Left lung (tissue), 10 donors: ENCODE results near the gene ENTPD1. TPM values are rescaled to one million over a fixed set of nuclear protein-coding genes. Genes with fewer than 3 reads are reported as not detected.
A peak's percentile ranks its signal among the peaks of the same experiment; 100 is the strongest.

Experiments used
- ATAC-seq: fragments of 200-7000 bp; cut with Tn5 transposase; one replicate; pipeline ENCODE4 v1.9.1; 2020; ENCODE audit warnings: moderate library complexity
- DNase-seq, 4 donors: peaks; one replicate each; pipeline ENCODE4 v3.0.0-alpha.2; 2013 to 2020
- H3K27ac ChIP-seq, 2 donors: fragments of 200-600 bp; sonication (generic) in 1 of 2; one replicate each; pipeline versions ENCODE4 v1.5.0 to v1.8.0; 2020 to 2021
- H3K27me3 ChIP-seq, 2 donors: fragments of 200-600 bp; sonication (generic) in 1 of 2; one replicate each; pipeline versions ENCODE4 v1.5.0 to v1.8.0; 2020 to 2021
- H3K36me3 ChIP-seq, 2 donors: fragments of 200-600 bp; sonication (generic) in 1 of 2; one replicate each; pipeline versions ENCODE4 v1.5.0 to v1.8.0; 2020 to 2021
- H3K4me1 ChIP-seq, 2 donors: fragments of 200-600 bp; one replicate each; pipeline ENCODE4 v1.8.0; 2021
- H3K4me3 ChIP-seq, 2 donors: fragments of 200-600 bp; sonication (generic) in 1 of 2; one replicate each; pipeline versions ENCODE4 v1.5.0 to v1.8.0; 2020 to 2021; ENCODE audit warnings: mild to moderate bottlenecking in 1 of 2
- H3K9me3 ChIP-seq, 2 donors: fragments of 200-600 bp; sonication (generic) in 1 of 2; one replicate each; pipeline versions ENCODE4 v1.5.0 to v1.8.0; 2020 to 2021
- CTCF ChIP-seq, 2 donors: fragments of 200-600 bp; sonication (generic) in 1 of 2; IDR thresholded peaks; one replicate each; pipeline versions ENCODE4 v1.5.0 to v1.8.0; 2021; ENCODE audit warnings: antibody characterized with exemption in 2 of 2
- intact Hi-C, 2 donors: fragments of 100-400 bp; cut with DNase I; formaldehyde crosslinking; loops; one replicate each; pipeline versions ENCODE4 v1.11.2 to v1.14.2; 2022
- polyA plus RNA-seq, 6 donors: library from polyadenylated mRNA; unstranded; fragments of 120-200 nt; gene quantifications; one replicate each; pipeline ENCODE4 v1.2.1, GENCODE V29; 2013; ENCODE audit not compliant: insufficient read length in 6 of 6
- total RNA-seq, 2 donors: library from RNA; stranded (reverse); fragmentation: NEBNext Ultra II Directional; extraction: Animal tissue kit (Norgen Biotek cat#: 25700); gene quantifications; one replicate each; pipeline ENCODE4 v1.2.1, GENCODE V29; 2021
- donor health status: DM: no; HTN: yes; CAD: no.
- donor health status: DM: no; HTN: no; CAD: no.

The ENTPD1 gene
- total and polyA plus RNA-seq, 8 donors, result 20.2 to 37.6 (median 24.5) TPM

GRCh38 chr10:95836610-95837355 lies 80.8 kb downstream of the ENTPD1 start:
- Histone ChIP-seq H3K36me3 (no peaks in the 10 kb centered on the region), H3K4me1 (peaks cover 3 to 20% of the 10 kb centered on the region in 2 donors), H3K27me3 (no peaks in the 10 kb centered on the region), H3K9me3 (no peaks in the 10 kb centered on the region), H3K27ac (peak overlapping the region; percentile 19 to 48), H3K4me3 (no peak overlapping the region)
- ATAC-seq (no peak), DNase-seq (no peak)
- no peak for TF ChIP-seq CTCF (IDR thresholded peaks at IDR 0.05)
- intact Hi-C loops, result no loop called here

- intact Hi-C loops, result no loop called here
- H3K9me3 ChIP-seq, result no peaks in the 10 kb centered on the region
- TF ChIP-seq CTCF (IDR thresholded peaks at IDR 0.05), result no peak
- no peaks in the 10 kb centered on the region for H3K36me3 ChIP-seq
- ATAC-seq (no peak), DNase-seq (no peak)
- H3K27me3 ChIP-seq, result no peaks in the 10 kb centered on the region
- no peak overlapping the region for H3K4me3 ChIP-seq
- H3K27ac ChIP-seq, result peak overlapping the region; percentile 19 to 48
- H3K4me1 ChIP-seq, result peaks cover 7 to 24% of the 10 kb centered on the region in 2 donors
Measured at GRCh38 chr10:95837356-95837776, 81.4 kb downstream of the ENTPD1 start.

- no peaks in the 10 kb centered on the region for H3K9me3 ChIP-seq
- intact Hi-C loops, result no loop called here
- no peak for TF ChIP-seq CTCF (IDR thresholded peaks at IDR 0.05)
- peak; percentile 28 for ATAC-seq
- no peaks in the 10 kb centered on the region for H3K27me3 ChIP-seq
- H3K4me1 ChIP-seq, result peaks cover 7 to 24% of the 10 kb centered on the region in 2 donors
- H3K36me3 ChIP-seq, result peaks cover 0 to under 1% of the 10 kb centered on the region in 2 donors
- H3K27ac ChIP-seq, result peak overlapping the region; percentile 19 to 48
- peak in 1 of 4 donors; percentile 46 for DNase-seq
- no peak overlapping the region for H3K4me3 ChIP-seq
Measured at GRCh38 chr10:95837783-95838182, 81.8 kb downstream of the ENTPD1 start.

DNA sequence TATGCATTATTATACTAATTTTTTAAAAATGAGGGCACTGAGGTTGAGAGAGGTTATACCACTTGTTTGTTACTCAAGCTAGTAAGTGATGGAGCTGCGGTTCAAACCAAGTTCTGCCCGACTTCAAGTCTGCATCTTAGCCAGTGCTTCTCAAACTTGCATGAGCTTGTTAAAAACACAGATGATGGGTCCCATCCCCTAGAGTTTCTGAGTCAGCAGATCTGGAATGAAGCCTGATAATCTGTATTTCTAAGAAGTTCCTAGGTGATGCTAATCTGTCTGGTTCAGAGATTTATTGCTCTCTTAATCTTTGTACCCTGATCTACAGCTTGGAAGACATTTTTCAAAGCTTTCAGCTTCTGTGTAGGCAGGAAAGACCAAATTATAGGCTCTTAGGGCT lies 84.2 kb downstream of the ENTPD1 start:
- intact Hi-C loops, result loop anchor here in 1 of 2 donors (10.0 kb wide), 1 partner anchor 145 kb away; the partner anchor contains the start of gene TCTN3
- Histone ChIP-seq H3K36me3 (peaks cover 0 to 17% of the 10 kb centered on the region in 2 donors), H3K27ac (no peak overlapping the region), H3K4me1 (peaks cover 7 to 24% of the 10 kb centered on the region in 2 donors), H3K27me3 (no peaks in the 10 kb centered on the region), H3K9me3 (no peaks in the 10 kb centered on the region), H3K4me3 (no peak overlapping the region)
- DNase-seq, result no peak
- no peak for TF ChIP-seq CTCF (IDR thresholded peaks at IDR 0.05)
- no peak for ATAC-seq

DNA sequence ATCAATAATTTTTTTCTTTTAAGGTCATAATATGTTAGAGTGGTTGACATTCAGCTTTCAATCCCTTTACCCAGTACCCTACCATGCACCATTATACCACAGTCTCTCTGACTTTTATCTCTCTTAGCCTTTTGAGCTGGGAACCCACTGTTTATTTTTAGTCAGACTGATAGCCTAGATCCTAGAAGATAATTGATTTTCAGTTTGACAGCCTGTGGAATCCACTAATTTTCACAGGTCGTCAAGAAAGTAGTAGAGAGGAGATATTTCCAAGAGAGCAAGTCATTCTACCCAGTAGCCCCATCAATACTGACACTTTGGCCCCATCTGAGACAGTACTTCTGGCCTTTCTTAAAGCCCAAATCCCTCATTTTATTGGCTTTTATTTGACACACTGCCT lies 84.7 kb downstream of the ENTPD1 start:
- H3K4me3 ChIP-seq, result no peak overlapping the region
- intact Hi-C loops, result loop anchor here in 1 of 2 donors (10.0 kb wide), 1 partner anchor 146 kb away; the partner anchor contains the start of gene TCTN3
- no peak for TF ChIP-seq CTCF (IDR thresholded peaks at IDR 0.05)
- no peak for ATAC-seq
- H3K9me3 ChIP-seq, result no peaks in the 10 kb centered on the region
- DNase-seq, result no peak
- peaks cover 0 to 23% of the 10 kb centered on the region in 2 donors for H3K36me3 ChIP-seq
- no peaks in the 10 kb centered on the region for H3K27me3 ChIP-seq
- H3K27ac ChIP-seq, result peak overlapping the region in 1 of 2 donors; percentile 69
- H3K4me1 ChIP-seq, result peaks cover 7 to 24% of the 10 kb centered on the region in 2 donors
